Measurements from ENCODE around the gene MDM1.

Gene MDM1

GRCh38 chr12:68345763-68346162 is 13.6 kb upstream of the MDM1 start:
- H3K27me3 ChIP-seq (ENCODE audit: low read depth) = peaks cover 33% of the 10 kb centered on the region

DNA sequence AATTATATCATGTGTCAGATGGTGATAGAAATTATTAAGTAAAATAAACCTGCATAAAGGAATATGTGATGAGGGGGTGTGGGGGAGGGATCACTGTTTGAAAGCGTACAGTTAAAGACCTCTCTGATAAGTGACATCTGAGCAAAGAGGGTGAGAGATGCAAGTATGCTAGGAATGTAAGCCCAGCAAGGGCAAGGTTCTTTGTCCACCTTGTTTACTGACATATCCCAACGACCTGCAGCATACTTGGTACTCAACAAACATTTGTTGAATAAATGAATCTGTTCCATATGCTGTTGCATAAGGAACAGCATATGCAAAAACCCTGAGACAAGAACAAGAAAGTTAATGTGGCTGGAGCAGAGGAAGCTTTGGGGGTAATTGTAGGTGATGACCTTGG is 12.0 kb upstream of the MDM1 start:
- Histone ChIP-seq H3K4me3 (no peak overlapping the region), H3K27me3 (ENCODE audit: low read depth) (peaks cover 36% of the 10 kb centered on the region), H3K4me1 (peaks cover 7% of the 10 kb centered on the region), H3K9me3 (no peaks in the 10 kb centered on the region), H3K36me3 (replicated peaks) (no peaks in the 10 kb centered on the region)
- no peak for DNase-seq (ENCODE audit: low spot score in 2 of 2)
- in situ Hi-C loops (cut with MboI; ENCODE audit: low sequenced_read_pairs) = no loop called here

More at GRCh38 chr12:68345763-68346162, 13.6 kb upstream of the MDM1 start:
- Histone ChIP-seq H3K9me3 (no peaks in the 10 kb centered on the region), H3K36me3 (replicated peaks) (no peaks in the 10 kb centered on the region), H3K4me3 (no peak overlapping the region), H3K4me1 (peaks cover 12% of the 10 kb centered on the region)
- DNase-seq (ENCODE audit: low spot score in 2 of 2) = no peak
- in situ Hi-C loops (cut with MboI; ENCODE audit: low sequenced_read_pairs) = no loop called here

DNA sequence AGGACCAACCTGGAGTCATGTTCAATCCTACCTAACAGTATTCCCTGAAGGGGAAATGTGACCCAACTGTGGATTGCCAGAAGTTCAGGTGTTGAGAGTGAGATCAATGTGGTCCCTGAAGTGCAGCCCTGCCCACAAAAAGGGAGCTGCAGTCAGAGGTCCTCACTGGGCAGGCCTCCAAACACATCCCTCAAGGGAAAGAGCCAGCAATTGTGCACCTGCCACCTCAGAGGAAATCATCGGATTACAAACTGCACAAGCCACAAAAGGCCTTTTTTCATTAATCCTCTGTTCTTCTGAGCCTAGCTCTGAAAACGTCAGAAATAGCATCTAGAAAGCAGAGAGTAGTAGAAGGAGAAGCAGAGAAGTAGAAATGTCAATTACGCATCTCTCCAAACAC is 10.8 kb upstream of the MDM1 start:
- in situ Hi-C loops (cut with MboI; ENCODE audit: low sequenced_read_pairs) = no loop called here
- Histone ChIP-seq H3K9me3 (no peaks in the 10 kb centered on the region), H3K4me1 (peaks cover 7% of the 10 kb centered on the region), H3K36me3 (replicated peaks) (no peaks in the 10 kb centered on the region), H3K4me3 (no peak overlapping the region), H3K27me3 (ENCODE audit: low read depth) (peaks cover 33% of the 10 kb centered on the region)
- DNase-seq (ENCODE audit: low spot score in 2 of 2) = peak; percentile 40 to 55

DNA sequence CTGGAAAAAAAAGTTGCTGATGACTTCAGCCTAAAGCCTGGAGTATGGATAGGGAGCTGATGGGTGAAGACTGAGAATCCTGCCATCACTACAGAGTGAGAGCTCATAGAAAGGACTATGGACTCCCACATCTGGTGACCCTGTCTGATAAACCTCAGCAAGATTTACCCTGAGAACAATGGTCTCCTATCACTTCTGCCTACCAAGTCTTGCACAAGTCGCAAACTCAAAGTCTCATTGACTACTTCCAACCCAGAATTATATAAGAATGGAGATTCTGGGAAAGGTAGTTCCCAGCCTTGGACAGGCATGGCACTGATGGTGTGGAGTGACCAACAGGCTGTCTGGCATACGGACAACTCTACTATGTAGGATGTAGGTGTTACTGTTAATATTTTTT is 9.7 kb upstream of the MDM1 start:
- no peaks in the 10 kb centered on the region for H3K9me3 ChIP-seq
- no peaks in the 10 kb centered on the region for H3K36me3 ChIP-seq (replicated peaks)
- H3K4me3 ChIP-seq = no peak overlapping the region
- in situ Hi-C loops (cut with MboI; ENCODE audit: low sequenced_read_pairs) = no loop called here
- peaks cover 33% of the 10 kb centered on the region for H3K27me3 ChIP-seq (ENCODE audit: low read depth)
- peaks cover 12% of the 10 kb centered on the region for H3K4me1 ChIP-seq
- DNase-seq (ENCODE audit: low spot score in 2 of 2) = no peak

DNA sequence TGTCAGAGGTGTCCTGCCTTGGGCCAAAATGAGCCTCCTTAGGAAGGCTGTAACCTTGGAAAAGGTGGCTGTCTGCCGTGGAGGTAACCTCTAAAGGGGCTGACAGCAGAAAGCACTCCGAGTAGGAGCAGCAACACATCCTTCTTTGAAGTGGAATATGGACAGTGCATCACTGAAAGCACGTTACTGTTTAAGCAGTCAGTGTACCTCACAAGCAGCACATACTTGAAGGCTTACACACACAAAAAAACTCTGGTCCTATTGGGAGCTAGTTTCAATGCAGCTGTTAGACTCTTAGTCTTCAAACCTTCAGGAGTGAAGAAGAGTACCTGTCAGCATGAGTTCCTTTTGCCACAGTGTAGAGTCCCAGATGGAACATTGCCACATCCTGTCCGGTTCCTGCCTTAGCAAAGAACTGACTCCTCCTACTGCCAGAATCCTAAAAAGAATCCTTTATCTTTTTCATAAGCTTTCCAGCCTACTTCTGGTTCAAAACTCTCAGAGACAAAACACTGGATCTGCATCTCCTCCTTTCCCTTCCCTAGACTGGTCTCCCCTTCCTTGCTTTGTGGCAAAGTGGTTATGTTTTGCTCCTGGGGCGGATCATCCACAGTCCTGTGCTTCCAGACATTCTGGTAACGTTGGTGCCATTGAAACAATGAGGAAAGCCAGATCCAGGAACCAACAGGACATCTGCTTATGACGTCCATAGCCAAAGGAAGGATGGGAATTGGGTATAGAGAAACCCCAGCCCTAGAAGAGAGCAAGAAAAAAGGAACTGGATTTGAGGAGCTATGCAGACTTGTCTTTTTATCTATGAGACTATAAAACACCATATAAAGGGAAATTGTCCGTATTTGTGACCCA is 8.5 kb upstream of the MDM1 start:
- Histone ChIP-seq H3K9me3 (no peaks in the 10 kb centered on the region), H3K27me3 (ENCODE audit: low read depth) (peaks cover 28% of the 10 kb centered on the region), H3K4me3 (no peak overlapping the region), H3K4me1 (peaks cover 12% of the 10 kb centered on the region), H3K36me3 (replicated peaks) (no peaks in the 10 kb centered on the region)
- DNase-seq (ENCODE audit: low spot score in 2 of 2) = no peak
- in situ Hi-C loops (cut with MboI; ENCODE audit: low sequenced_read_pairs) = no loop called here

DNA sequence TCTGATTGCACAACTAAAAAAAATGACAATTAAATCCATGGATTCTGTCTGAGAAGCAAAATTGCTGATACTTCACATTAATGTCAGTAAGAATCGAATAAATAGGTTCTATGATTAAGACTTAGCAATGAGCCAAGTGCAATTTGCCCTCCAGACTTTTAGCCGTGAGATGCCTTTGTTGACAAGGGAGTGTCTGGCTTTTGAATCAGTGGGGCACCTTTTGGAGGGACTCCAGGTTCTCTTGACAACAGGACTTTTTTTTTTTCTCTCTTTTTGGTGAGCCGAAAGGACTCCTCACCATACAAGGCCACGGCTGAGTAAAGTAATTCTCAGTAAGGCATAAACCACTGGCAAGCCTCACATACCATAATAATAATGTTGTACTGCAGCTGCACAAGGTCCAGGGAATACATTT is 4.7 kb upstream of the MDM1 start:
- H3K4me3 ChIP-seq = no peak overlapping the region
- in situ Hi-C loops (cut with MboI; ENCODE audit: low sequenced_read_pairs) = no loop called here
- peak; percentile 41 to 42 for DNase-seq (ENCODE audit: low spot score in 2 of 2)
- H3K9me3 ChIP-seq = no peaks in the 10 kb centered on the region
- H3K27me3 ChIP-seq (ENCODE audit: low read depth) = peaks cover 17% of the 10 kb centered on the region
- peaks cover 8% of the 10 kb centered on the region for H3K4me1 ChIP-seq
- H3K36me3 ChIP-seq (replicated peaks) = no peaks in the 10 kb centered on the region

GRCh38 chr12:68335462-68335861 is 3.3 kb upstream of the MDM1 start:
- peaks cover 15% of the 10 kb centered on the region for H3K4me1 ChIP-seq
- in situ Hi-C loops (cut with MboI; ENCODE audit: low sequenced_read_pairs) = no loop called here

DNA sequence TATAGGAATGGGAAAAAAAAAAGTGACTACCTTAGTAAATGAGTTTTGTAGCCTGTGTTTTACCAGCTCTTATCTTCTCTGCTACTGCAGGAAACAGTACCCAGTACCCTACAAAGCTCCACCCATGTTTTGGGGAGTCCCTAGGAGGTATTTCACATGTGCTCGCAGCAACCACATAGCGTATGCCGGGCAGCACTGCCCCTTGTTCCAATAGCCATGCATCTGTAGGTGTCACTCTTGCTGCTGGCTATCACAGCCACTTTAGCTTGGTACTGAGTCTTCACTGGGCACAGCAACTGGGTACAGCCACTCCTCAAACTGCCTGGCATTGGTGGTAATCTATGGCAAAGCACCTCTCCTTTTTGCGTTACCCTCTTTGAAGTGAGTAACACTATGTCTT is 2.0 kb upstream of the MDM1 start:
- Histone ChIP-seq H3K27me3 (ENCODE audit: low read depth) (no peaks in the 10 kb centered on the region), H3K36me3 (replicated peaks) (no peaks in the 10 kb centered on the region), H3K4me3 (no peak overlapping the region), H3K9me3 (no peaks in the 10 kb centered on the region), H3K4me1 (peaks cover 15% of the 10 kb centered on the region)
- in situ Hi-C loops (cut with MboI; ENCODE audit: low sequenced_read_pairs) = no loop called here
- DNase-seq (ENCODE audit: low spot score in 2 of 2) = no peak

More at GRCh38 chr12:68335462-68335861, 3.3 kb upstream of the MDM1 start:
- H3K4me3 ChIP-seq = no peak overlapping the region
- H3K27me3 ChIP-seq (ENCODE audit: low read depth) = peaks cover 3% of the 10 kb centered on the region; the same call in 1 of the 2 replicates
- H3K9me3 ChIP-seq = no peaks in the 10 kb centered on the region
- no peaks in the 10 kb centered on the region for H3K36me3 ChIP-seq (replicated peaks)
- DNase-seq (ENCODE audit: low spot score in 2 of 2) = no peak

DNA sequence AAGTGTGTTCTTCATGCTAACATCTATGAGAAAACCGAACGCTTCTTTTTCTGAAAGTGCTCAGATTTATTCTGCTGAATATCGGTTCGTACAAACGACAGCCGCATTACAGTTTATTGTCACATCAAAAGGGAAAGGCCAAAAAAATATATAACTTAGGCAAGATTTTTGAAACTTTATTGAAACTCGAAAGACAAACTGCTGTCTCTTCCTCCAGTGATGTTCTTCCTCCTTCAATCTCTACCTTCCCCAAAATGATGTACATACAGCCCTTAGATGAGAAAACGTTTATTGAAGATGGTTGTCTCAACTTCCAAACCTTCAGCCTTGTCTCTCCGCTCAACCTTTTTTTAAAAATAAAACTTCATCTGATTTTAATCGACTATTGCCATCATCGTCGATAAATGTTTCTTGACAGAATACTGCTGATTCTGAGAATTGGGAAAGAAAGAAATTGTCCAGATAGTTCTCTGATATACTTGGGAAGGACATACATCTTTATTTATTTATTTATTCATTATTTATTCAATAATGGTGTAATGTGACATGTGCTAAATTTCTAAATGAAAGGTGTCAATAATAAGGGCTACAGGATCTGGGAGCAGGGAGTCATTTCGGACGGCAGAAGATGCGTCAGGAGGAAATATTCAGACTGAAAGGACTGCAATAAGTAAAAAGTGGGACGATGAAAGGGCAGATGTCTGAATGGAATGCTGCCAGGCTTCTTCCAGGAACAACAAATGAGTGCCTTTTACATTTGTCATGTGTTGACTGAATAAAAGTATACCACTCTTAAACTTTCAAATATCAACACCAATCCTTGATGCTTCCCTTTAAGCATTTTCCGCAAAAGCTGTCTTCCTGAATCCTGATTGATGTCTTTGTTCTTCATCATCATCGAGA is 817 bp upstream of the MDM1 start:
- no peaks in the 10 kb centered on the region for H3K9me3 ChIP-seq
- in situ Hi-C loops (cut with MboI; ENCODE audit: low sequenced_read_pairs) = no loop called here
- no peak for DNase-seq (ENCODE audit: low spot score in 2 of 2)
- H3K27me3 ChIP-seq (ENCODE audit: low read depth) = no peaks in the 10 kb centered on the region
- H3K36me3 ChIP-seq (replicated peaks) = no peaks in the 10 kb centered on the region
- peaks cover 27% of the 10 kb centered on the region for H3K4me1 ChIP-seq
- H3K4me3 ChIP-seq = peak overlapping the region; percentile 71

DNA sequence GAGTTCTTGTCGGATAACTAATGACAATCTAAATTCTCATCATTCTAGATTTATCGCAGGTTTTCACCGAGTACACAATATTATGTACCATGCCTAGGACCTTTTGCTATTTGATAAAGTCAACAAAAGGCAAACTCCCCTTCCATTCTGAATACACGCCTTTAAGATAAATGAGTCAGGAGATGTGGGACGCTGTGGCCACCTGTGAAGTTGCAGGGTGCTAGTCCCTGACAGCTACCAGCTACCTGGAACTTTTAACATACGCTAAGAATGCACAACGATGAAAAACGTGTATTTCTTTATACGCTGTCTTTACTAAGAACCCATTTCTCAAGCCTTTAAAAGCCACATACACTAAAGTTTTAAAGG is 678 bp downstream of the MDM1 start:
- Histone ChIP-seq H3K4me1 (peaks cover 28% of the 10 kb centered on the region), H3K9me3 (no peaks in the 10 kb centered on the region), H3K36me3 (replicated peaks) (no peaks in the 10 kb centered on the region), H3K27me3 (ENCODE audit: low read depth) (no peaks in the 10 kb centered on the region), H3K4me3 (peak overlapping the region; percentile 71)
- in situ Hi-C loops (cut with MboI; ENCODE audit: low sequenced_read_pairs) = no loop called here
- no peak for DNase-seq (ENCODE audit: low spot score in 2 of 2)

DNA sequence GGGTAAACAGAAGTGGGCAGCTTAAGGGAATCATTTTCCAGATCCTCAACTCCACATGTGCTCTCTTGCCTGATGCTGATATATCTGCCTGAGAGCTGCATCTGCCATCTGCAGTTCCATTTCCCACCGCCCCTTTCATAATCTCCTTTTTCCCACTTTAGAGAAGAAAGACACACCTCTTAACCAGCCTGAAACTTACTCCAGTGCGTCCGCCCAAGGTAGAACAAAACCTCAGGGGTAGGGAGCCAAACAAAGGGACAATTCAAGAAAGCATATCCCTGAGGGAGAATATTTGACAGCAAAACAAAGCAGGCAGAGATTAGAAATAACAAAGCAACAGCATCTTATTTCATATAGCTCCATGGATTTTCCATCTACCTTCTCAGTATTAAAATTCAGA is 4.3 kb downstream of the MDM1 start:
- Histone ChIP-seq H3K36me3 (replicated peaks) (no peaks in the 10 kb centered on the region), H3K9me3 (no peaks in the 10 kb centered on the region), H3K27me3 (ENCODE audit: low read depth) (no peaks in the 10 kb centered on the region), H3K4me3 (no peak overlapping the region), H3K4me1 (peaks cover 31% of the 10 kb centered on the region)
- in situ Hi-C loops (cut with MboI; ENCODE audit: low sequenced_read_pairs) = no loop called here
- peak; percentile 66 to 86 for DNase-seq (ENCODE audit: low spot score in 2 of 2)

GRCh38 chr12:68326716-68327115 is 5.4 kb downstream of the MDM1 start:
- H3K36me3 ChIP-seq (replicated peaks) = no peaks in the 10 kb centered on the region
- no peak overlapping the region for H3K4me3 ChIP-seq
- no peaks in the 10 kb centered on the region for H3K27me3 ChIP-seq (ENCODE audit: low read depth)
- in situ Hi-C loops (cut with MboI; ENCODE audit: low sequenced_read_pairs) = no loop called here
- DNase-seq (ENCODE audit: low spot score in 2 of 2) = no peak
- H3K4me1 ChIP-seq = peaks cover 28% of the 10 kb centered on the region
- H3K9me3 ChIP-seq = no peaks in the 10 kb centered on the region

- H3K4me1 ChIP-seq = peaks cover 21% of the 10 kb centered on the region
- DNase-seq (ENCODE audit: low spot score in 2 of 2) = no peak
- no peaks in the 10 kb centered on the region for H3K9me3 ChIP-seq
- H3K36me3 ChIP-seq (replicated peaks) = no peaks in the 10 kb centered on the region
- no peak overlapping the region for H3K4me3 ChIP-seq
- no peaks in the 10 kb centered on the region for H3K27me3 ChIP-seq (ENCODE audit: low read depth)
- in situ Hi-C loops (cut with MboI; ENCODE audit: low sequenced_read_pairs) = no loop called here
These were observed 6.2 kb downstream of the MDM1 start for GRCh38 chr12:68325966-68326365.

DNA sequence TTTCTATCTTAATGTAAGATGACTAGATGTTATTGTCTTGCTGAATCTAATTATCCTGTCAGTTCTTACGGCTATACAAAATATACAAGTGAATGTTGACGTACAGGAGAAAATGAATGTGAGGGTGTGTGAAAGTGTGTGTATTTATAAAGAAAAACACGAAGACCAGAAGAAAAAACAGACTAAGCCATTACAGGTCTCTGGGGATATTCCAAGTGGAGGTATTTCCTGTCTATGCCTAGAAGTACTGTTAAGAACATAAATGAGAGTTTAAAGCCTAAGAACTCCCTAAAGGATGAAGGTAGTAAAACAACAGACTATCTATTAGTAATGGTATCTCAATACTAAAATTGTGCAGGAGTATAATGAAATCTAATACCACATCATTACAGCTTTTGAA is 7.6 kb downstream of the MDM1 start:
- DNase-seq (ENCODE audit: low spot score in 2 of 2) = no peak
- peaks cover 21% of the 10 kb centered on the region for H3K4me1 ChIP-seq
- H3K27me3 ChIP-seq (ENCODE audit: low read depth) = no peaks in the 10 kb centered on the region
- H3K4me3 ChIP-seq = no peak overlapping the region
- in situ Hi-C loops (cut with MboI; ENCODE audit: low sequenced_read_pairs) = loop anchor here (25.0 kb wide), 1 partner anchor 287 kb away; no protein-coding TSS in a partner anchor
- H3K36me3 ChIP-seq (replicated peaks) = no peaks in the 10 kb centered on the region
- no peaks in the 10 kb centered on the region for H3K9me3 ChIP-seq

Data from HAP-1 (cell line).